ENCODE data around the gene TNFAIP3.

TNFAIP3 gene

DNA sequence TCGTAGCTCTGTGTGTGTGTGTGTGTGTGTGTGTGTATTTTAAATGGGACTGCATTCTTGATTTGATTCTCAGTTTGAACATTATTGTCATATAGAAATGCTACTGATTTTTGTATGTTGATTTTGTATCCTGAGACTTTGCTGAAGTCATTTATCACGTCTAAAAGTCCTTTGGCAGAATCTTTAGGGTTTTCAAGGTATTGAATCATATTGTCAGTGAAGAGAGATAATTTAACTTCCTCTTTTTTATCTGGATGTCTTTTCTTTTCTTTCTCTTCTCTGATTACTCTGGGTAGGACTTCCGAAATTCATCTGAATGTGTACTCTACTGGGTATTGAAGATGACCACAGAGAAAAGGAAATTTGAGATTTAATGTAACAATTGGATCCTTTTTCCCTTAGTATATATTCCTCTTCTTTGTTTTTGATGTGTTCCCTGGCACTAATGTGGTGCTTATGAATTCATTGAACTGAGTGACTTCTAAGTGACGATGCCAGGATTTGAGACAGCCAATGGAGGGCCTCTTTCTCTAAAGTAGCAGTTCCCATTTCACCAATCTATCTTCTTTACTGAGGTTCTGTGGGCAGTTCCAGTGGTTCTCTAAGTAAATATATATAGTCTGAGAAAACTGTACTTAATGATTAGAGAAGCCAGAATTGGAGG lies 47.6 kb downstream of the TNFAIP3 start:
- TF ChIP-seq, protein P1, sequence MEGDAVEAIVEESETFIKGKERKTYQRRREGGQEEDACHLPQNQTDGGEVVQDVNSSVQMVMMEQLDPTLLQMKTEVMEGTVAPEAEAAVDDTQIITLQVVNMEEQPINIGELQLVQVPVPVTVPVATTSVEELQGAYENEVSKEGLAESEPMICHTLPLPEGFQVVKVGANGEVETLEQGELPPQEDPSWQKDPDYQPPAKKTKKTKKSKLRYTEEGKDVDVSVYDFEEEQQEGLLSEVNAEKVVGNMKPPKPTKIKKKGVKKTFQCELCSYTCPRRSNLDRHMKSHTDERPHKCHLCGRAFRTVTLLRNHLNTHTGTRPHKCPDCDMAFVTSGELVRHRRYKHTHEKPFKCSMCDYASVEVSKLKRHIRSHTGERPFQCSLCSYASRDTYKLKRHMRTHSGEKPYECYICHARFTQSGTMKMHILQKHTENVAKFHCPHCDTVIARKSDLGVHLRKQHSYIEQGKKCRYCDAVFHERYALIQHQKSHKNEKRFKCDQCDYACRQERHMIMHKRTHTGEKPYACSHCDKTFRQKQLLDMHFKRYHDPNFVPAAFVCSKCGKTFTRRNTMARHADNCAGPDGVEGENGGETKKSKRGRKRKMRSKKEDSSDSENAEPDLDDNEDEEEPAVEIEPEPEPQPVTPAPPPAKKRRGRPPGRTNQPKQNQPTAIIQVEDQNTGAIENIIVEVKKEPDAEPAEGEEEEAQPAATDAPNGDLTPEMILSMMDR (IDR thresholded peaks at IDR 0.05; ENCODE audit: borderline replicate concordance, insufficient read depth, low read depth, low read length) = no peak
- H3K4me3 ChIP-seq (ENCODE audit: low read depth, low read length) = no peak overlapping the region

DNA sequence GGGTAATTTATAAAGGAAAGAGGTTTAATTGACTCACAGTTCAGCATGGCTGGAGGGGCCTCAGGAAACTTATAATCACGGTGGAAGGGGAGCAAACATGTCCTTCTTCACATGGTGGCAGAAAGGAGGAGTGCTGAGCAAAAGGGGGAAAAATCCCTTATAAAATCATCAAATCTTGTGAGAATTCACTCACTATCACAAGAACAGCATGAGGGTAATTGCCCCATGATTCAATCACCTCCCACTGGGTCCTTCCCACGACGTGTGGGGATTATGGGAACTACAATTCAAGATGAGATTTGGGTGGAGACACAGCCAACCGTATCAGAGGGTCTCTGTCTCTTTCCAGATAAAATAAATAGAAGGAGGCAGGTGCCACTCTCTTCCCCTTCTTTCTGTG lies 48.7 kb downstream of the TNFAIP3 start:
- H3K4me3 ChIP-seq (ENCODE audit: low read depth, low read length) = no peak overlapping the region
- TF ChIP-seq, protein P1 (IDR thresholded peaks at IDR 0.05; ENCODE audit: borderline replicate concordance, insufficient read depth, low read depth, low read length) = no peak

DNA sequence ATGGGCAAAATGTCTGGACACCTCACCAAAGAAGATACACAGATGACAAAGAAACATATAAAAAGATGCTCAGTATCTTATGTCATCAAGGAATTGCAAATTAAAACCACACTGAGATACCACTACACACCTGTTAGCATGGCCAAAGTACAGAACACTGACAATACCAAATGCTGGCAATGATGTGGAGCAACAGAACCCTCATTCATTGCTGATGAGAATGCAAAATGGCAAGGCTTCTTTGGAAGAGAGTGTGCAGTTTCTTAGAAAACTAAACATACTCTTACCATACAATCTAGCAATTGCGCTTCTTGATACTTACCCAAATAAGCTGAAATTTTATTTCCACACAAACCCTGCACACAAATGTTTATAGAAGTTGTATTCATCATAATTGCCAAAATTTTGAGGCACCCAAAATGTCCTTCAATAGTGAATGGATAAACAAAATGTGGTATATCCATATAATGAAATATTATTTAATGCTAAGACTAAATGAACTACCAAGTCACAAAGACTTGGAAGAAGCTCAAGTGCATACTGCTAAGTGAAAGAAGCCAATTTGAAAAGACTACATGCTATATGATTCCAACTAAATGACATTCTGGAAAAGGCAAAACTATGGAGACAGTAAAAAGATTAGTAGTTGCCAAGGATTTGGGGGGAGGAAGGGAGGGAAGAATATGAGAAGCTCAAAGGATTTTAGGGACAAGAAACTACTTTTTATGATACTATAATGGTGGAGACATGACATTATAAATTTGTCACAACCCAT lies 50.7 kb downstream of the TNFAIP3 start:
- TF ChIP-seq, protein P1 (IDR thresholded peaks at IDR 0.05; ENCODE audit: borderline replicate concordance, insufficient read depth, low read depth, low read length) = no peak
- H3K4me3 ChIP-seq (ENCODE audit: low read depth, low read length) = no peak overlapping the region

DNA sequence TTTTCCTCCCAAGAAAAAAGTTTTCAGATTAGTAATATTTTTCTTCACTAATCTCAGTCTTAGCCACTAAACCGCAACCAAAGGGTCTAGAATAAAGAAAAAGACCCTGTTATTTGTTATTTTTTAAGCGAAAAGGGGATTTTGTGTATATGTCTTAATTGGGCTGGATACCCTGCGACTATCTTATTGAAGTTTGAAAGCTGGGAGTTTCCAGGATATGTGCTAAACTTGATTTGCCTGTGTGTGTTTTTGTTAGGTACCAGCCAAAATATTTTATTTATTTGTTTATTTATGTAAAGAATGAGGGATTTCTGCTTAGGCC lies 52.4 kb downstream of the TNFAIP3 start:
- TF ChIP-seq, protein P1 (IDR thresholded peaks at IDR 0.05; ENCODE audit: borderline replicate concordance, insufficient read depth, low read depth, low read length) = no peak
- no peak overlapping the region for H3K4me3 ChIP-seq (ENCODE audit: low read depth, low read length)

DNA sequence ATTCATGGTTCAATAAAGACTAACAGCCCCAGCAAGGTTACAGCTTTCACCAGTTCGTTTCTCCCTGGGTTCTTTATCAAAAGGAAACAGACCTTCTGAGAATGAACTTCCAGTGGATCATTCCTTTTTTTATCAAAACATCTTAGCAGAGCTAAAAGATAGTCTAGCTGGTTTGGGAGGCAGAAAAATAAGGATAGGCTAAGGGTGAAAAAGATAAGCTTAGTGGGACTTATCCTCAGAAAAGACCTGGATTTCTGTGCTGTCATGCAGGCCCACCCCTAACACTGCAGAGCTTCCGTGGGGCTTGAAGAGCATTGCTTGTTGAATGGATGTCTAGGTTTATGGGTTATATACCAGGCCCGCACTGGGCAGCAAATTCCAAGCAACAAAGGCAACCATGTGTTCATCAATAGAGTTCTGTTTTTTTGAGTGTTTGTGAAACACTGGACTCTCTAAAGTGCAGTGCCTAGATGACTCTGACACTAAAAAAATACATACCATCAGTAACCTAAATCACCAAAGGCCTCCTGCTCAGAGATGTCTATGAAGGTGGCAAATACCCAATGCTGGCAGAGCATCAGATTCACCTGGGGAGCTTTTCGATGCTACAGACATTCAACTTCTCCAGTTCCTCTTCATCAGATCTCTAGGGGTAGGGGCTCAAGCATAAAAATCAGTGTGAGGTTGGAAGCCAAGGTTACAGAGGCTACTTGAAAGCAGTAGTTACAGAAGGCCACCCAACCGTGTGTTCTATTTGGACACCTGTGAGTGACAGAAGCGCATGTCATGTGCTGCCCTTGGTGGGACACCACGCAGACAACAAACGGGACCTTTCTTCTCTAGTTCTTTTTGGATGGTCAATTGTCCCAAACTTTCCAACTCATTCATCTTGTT lies 53.0 kb downstream of the TNFAIP3 start:
- TF ChIP-seq, protein P1 (IDR thresholded peaks at IDR 0.05; ENCODE audit: borderline replicate concordance, insufficient read depth, low read depth, low read length) = no peak

DNA sequence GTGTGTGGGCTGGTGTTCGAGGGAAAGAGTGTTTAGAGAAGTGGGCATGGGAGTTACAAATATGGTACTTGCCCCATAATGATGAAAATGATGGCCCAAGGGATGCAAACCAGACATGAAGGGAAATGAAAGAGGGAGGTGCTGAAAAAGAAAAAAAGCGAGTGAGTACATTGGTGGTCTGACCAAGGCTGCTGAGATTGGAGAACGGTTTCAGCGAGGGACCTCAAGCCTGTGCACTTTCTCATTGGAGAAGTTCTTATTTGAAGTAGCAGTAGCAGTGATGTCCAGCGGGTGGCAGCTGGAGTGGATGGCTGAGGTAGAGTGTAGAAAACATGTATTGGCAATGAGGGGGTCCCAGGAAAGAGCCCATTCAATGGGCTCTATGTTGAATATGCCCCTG lies 54.8 kb downstream of the TNFAIP3 start:
- no peak overlapping the region for H3K4me3 ChIP-seq (ENCODE audit: low read depth, low read length)
- TF ChIP-seq, protein P1 (IDR thresholded peaks at IDR 0.05; ENCODE audit: borderline replicate concordance, insufficient read depth, low read depth, low read length) = peak; percentile 35; the same call in 1 of the 2 replicates

More for the DNA sequence above, 53.0 kb downstream of the TNFAIP3 start:
- H3K4me3 ChIP-seq (ENCODE audit: low read depth, low read length) = no peak overlapping the region
